ENCODE measurements around the gene DCLRE1B.
"Not testable (repeated sequence)": the region's sequence is repeated elsewhere in the genome, so short reads cannot be mapped to it uniquely, and the experiment has no call there.

DCLRE1B gene

GRCh38 chr1:113948151-113948550 is 43.0 kb downstream of the DCLRE1B start:
- DNase-seq: not testable (repeated sequence)

GRCh38 chr1:113949007-113949406 is 43.9 kb downstream of the DCLRE1B start:
- DNase-seq: no peak

- DNase-seq: no peak
These were observed 45.8 kb downstream of the DCLRE1B start for GRCh38 chr1:113950908-113951307.

- DNase-seq: no peak
These were observed 46.6 kb downstream of the DCLRE1B start for GRCh38 chr1:113951719-113952118.

- DNase-seq: no peak
These were observed 52.9 kb downstream of the DCLRE1B start for GRCh38 chr1:113957984-113958383.

- no peak for DNase-seq
These were observed 53.6 kb downstream of the DCLRE1B start for GRCh38 chr1:113958691-113959090.

GRCh38 chr1:113963281-113963906 is 58.3 kb downstream of the DCLRE1B start:
- DNase-seq: no peak
